ENCODE data around the gene LSG1.
"Not testable (repeated sequence)": the region's sequence is repeated elsewhere in the genome, so short reads cannot be mapped to it uniquely, and the experiment has no call there.

The LSG1 gene

DNA sequence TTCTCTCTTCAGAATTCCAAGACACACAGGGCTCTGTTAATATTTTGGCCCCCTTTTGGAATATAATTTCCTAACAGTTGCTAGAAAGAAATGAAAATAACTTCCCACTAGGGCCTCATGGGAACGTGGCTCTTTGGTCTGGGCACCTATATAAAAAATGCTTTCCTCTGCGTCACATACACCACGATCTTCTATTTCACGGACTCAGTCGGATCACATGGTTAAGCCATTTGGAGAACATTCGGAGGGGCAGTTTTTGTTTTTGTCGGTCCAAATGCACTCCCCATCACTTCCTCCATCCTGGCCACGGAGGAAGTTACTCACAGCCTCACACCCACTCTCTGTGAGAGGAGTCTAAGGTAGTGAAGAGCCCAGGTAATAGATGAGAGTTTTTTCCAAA, 59.8 kb downstream of the LSG1 start:
- Histone ChIP-seq H3K9ac (ENCODE audit: insufficient read length) (no peak overlapping the region), H3K4me3 (no peak overlapping the region), H3K9me3 (ENCODE audit: low read depth, low read length) (no peaks in the 10 kb centered on the region), H3K27ac (no peak overlapping the region), H3K36me3 (ENCODE audit: insufficient read depth, low read length) (peaks cover 6% of the 10 kb centered on the region; the same call in 1 of the 2 replicates)
- DNase-seq (ENCODE audit: low read depth, low spot score), result no peak
- TF ChIP-seq FOXP2 (optimal IDR thresholded peaks at IDR 0.05; ENCODE audit: control extremely low read depth, extremely low read length, insufficient read depth) (no peak), POLR2AphosphoS5 (IDR thresholded peaks at IDR 0.05; ENCODE audit: borderline replicate concordance, low read depth, low read length) (no peak), EZH2 (IDR thresholded peaks at IDR 0.05) (no peak)

DNA sequence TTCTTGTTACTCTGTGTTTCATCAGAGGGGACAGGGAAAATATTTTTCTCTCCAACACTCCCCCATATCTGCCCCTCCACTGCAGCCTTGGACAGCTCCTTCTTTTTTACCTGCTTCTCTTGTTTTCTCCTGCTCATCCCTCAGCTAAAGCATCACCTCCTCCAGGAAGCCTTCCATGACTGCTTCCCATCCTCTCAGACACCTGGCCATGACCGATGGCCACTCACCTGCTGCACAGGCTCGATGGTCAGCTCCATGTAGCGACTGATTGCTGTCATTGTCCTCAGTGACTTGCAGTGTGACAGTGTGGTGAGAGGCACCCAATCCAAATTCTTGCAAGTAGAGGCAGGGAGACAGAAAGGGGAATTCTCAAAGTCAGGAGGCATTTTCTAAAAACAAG, 61.3 kb downstream of the LSG1 start:
- Histone ChIP-seq H3K9ac (ENCODE audit: insufficient read length) (no peak overlapping the region), H3K9me3 (ENCODE audit: low read depth, low read length) (no peaks in the 10 kb centered on the region), H3K4me3 (no peak overlapping the region), H3K27ac (no peak overlapping the region), H3K36me3 (ENCODE audit: insufficient read depth, low read length) (peaks cover 6% of the 10 kb centered on the region; the same call in 1 of the 2 replicates)
- TF ChIP-seq POLR2AphosphoS5 (IDR thresholded peaks at IDR 0.05; ENCODE audit: borderline replicate concordance, low read depth, low read length) (no peak), EZH2 (IDR thresholded peaks at IDR 0.05) (no peak), FOXP2 (optimal IDR thresholded peaks at IDR 0.05; ENCODE audit: control extremely low read depth, extremely low read length, insufficient read depth) (no peak)
- no peak for DNase-seq (ENCODE audit: low read depth, low spot score)

DNA sequence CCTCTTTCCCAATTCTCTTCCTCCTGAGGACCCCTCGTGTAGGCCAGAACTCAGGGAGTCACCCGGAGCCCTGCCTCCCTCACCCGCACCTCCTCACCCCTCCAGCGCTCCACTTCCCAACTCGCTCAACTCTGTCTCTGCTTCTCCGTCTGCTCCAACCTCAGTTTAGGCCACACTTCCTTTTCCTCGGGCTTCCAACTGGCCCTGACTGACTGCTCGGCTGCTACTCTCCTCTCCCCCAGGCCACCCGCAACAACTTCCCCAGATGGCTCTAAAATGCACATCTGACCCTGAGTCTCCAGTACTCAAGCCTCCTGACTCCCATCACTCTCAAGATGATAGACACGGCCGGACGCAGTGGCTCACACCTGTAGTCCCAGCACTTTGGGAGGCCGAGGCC, 62.4 kb downstream of the LSG1 start:
- H3K9me3 ChIP-seq (ENCODE audit: low read depth, low read length), result no peaks in the 10 kb centered on the region
- no peak overlapping the region for H3K9ac ChIP-seq (ENCODE audit: insufficient read length)
- H3K4me3 ChIP-seq, result no peak overlapping the region
- H3K27ac ChIP-seq, result no peak overlapping the region
- TF ChIP-seq FOXP2 (optimal IDR thresholded peaks at IDR 0.05; ENCODE audit: control extremely low read depth, extremely low read length, insufficient read depth) (no peak), POLR2AphosphoS5 (IDR thresholded peaks at IDR 0.05; ENCODE audit: borderline replicate concordance, low read depth, low read length) (no peak), EZH2 (IDR thresholded peaks at IDR 0.05) (no peak)
- H3K36me3 ChIP-seq (ENCODE audit: insufficient read depth, low read length), result peaks cover 3% of the 10 kb centered on the region; the same call in 1 of the 2 replicates
- no peak for DNase-seq (ENCODE audit: low read depth, low spot score)

DNA sequence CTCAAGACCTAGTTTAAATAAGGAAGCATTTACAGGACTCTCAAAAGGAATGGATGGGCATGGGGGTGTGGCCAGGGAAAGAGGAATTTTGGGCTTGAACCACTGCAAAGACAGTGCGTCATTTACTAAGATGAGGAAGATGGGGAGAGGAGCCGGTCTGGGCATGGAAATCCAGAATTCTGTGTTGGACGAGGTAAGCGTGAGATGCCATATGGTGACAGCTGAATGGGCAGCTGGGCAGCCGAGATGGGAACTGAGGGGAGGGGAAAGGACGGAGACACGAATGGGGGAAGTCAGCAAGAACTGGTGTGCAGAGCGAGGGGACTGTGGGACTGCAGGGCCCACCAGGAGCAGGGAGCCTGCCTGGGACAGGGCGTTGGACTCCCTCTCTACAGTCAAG, 63.0 kb downstream of the LSG1 start:
- Histone ChIP-seq H3K9me3 (ENCODE audit: low read depth, low read length) (no peaks in the 10 kb centered on the region), H3K27ac (no peak overlapping the region), H3K9ac (ENCODE audit: insufficient read length) (no peak overlapping the region), H3K4me3 (no peak overlapping the region), H3K36me3 (ENCODE audit: insufficient read depth, low read length) (peaks cover 4% of the 10 kb centered on the region; the same call in 1 of the 2 replicates)
- no peak for DNase-seq (ENCODE audit: low read depth, low spot score)
- no peak for TF ChIP-seq FOXP2 (optimal IDR thresholded peaks at IDR 0.05; ENCODE audit: control extremely low read depth, extremely low read length, insufficient read depth)
- no peak for TF ChIP-seq EZH2 (IDR thresholded peaks at IDR 0.05)
- no peak for TF ChIP-seq POLR2AphosphoS5 (IDR thresholded peaks at IDR 0.05; ENCODE audit: borderline replicate concordance, low read depth, low read length)

DNA sequence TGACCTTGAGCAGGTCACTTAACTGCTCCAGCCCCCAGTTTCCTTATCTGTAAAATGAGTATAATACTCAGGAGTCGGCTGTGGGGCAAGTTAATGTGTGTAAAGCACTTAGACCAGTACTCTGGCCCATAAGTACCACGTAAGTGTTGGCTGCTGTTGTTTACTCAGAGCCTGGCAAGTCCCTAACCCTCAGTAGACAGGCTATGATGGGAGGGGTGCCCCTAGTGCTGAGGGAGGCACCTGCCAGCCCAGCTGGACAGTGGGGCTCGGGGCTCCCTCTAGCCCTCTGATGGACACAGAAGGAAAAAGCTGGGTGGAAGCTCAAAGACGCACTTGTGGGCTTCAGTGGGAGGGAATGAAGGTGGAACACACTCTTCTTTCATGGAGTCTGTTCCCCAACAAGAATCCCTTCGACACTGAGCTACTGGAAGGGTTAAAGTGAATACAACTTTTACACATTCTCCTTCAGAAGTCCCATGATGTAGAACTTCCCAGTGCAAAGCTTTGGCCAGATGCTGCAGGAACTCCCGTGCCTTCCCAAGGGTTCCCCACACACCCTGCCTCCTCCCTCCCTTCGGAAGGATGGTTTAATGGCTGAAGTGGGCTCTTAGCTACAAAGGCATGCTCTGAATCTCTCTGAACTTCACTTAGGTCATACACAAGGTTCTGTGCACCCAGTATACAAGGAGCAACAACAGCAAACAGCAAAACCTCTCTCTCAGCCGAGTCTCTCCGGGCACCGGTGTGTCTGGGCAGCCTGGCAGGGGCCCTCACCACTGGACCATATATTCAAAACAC, 64.2 kb downstream of the LSG1 start:
- Histone ChIP-seq H3K36me3 (ENCODE audit: insufficient read depth, low read length) (peaks cover 4% of the 10 kb centered on the region; the same call in 1 of the 2 replicates), H3K9me3 (ENCODE audit: low read depth, low read length) (no peaks in the 10 kb centered on the region), H3K27ac (no peak overlapping the region), H3K9ac (ENCODE audit: insufficient read length) (no peak overlapping the region), H3K4me3 (no peak overlapping the region)
- no peak for DNase-seq (ENCODE audit: low read depth, low spot score)
- TF ChIP-seq FOXP2 (optimal IDR thresholded peaks at IDR 0.05; ENCODE audit: control extremely low read depth, extremely low read length, insufficient read depth), result no peak
- TF ChIP-seq EZH2 (IDR thresholded peaks at IDR 0.05), result no peak
- TF ChIP-seq POLR2AphosphoS5 (IDR thresholded peaks at IDR 0.05; ENCODE audit: borderline replicate concordance, low read depth, low read length), result no peak

DNA sequence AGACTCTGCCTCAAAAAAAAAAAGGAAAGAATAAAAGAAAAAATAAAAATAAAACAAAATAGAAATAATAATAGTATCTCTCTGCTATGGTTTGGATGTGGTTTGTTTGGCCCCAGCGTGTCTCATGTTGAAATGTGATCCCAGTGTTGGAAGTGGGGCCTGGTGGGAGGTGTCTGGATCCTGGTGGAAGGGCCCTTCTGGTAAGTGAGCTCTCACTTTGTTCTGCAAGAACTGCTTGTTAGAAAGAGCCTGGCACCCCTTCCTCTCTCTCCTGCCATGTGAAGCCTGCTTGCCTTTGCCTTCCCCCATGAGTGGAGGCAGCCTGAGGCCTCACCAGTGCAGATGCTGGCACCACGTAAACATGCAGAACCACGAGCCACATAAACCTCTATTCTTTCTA, 65.0 kb downstream of the LSG1 start:
- no peak for DNase-seq (ENCODE audit: low read depth, low spot score)
- Histone ChIP-seq H3K36me3 (ENCODE audit: insufficient read depth, low read length) (peaks cover 4% of the 10 kb centered on the region; the same call in 1 of the 2 replicates), H3K27ac (no peak overlapping the region), H3K9ac (ENCODE audit: insufficient read length) (no peak overlapping the region), H3K4me3 (no peak overlapping the region), H3K9me3 (ENCODE audit: low read depth, low read length) (no peaks in the 10 kb centered on the region)
- no peak for TF ChIP-seq FOXP2 (optimal IDR thresholded peaks at IDR 0.05; ENCODE audit: control extremely low read depth, extremely low read length, insufficient read depth)
- TF ChIP-seq EZH2 (IDR thresholded peaks at IDR 0.05), result no peak
- TF ChIP-seq POLR2AphosphoS5 (IDR thresholded peaks at IDR 0.05; ENCODE audit: borderline replicate concordance, low read depth, low read length), result no peak

DNA sequence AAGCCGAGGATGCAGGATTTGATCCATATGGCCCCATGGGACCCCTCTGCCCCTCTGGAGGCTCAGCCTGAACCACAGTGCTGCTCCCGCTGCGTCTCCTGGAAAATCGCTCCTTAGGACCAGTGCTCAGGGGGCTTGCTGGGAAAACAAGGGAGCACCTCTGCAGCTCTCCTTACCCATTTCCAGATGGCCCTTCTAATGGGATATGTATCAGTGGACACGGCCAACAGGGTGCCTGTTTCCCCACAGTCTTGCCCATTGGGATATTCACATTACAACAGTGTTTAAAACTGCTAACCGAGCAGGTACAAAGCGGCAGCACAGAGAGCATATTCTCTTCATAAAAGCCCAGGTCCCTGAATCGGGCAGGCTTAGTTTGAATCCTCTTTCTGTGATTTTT, 65.8 kb downstream of the LSG1 start:
- Histone ChIP-seq H3K4me3 (no peak overlapping the region), H3K9ac (ENCODE audit: insufficient read length) (no peak overlapping the region), H3K27ac (no peak overlapping the region), H3K36me3 (ENCODE audit: insufficient read depth, low read length) (peaks cover 4% of the 10 kb centered on the region; the same call in 1 of the 2 replicates), H3K9me3 (ENCODE audit: low read depth, low read length) (no peaks in the 10 kb centered on the region)
- TF ChIP-seq EZH2 (IDR thresholded peaks at IDR 0.05) (no peak), FOXP2 (optimal IDR thresholded peaks at IDR 0.05; ENCODE audit: control extremely low read depth, extremely low read length, insufficient read depth) (no peak), POLR2AphosphoS5 (IDR thresholded peaks at IDR 0.05; ENCODE audit: borderline replicate concordance, low read depth, low read length) (no peak)
- no peak for DNase-seq (ENCODE audit: low read depth, low spot score)

DNA sequence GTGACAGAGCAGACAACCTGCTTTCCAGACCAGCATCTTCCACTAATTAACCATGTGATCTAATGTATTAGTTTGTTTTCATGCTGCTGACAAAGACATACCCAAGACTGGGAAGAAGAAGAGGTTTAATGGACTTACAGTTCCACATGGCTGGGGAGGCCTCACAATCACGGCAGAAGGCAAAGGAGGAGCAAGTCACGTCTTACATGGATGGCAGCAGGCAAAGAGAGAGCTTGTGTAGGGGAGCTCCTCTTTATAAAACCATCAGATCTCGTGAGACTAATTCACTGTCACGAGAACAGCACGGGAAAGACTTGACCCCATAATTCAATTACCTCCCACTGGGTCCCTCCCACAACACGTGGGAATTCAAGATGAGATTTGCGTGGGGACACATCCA, 66.7 kb downstream of the LSG1 start:
- not testable (repeated sequence) for H3K4me3 ChIP-seq; H3K9me3 ChIP-seq (ENCODE audit: low read depth, low read length); H3K36me3 ChIP-seq (ENCODE audit: insufficient read depth, low read length); H3K9ac ChIP-seq (ENCODE audit: insufficient read length); H3K27ac ChIP-seq; DNase-seq (ENCODE audit: low read depth, low spot score)

DNA sequence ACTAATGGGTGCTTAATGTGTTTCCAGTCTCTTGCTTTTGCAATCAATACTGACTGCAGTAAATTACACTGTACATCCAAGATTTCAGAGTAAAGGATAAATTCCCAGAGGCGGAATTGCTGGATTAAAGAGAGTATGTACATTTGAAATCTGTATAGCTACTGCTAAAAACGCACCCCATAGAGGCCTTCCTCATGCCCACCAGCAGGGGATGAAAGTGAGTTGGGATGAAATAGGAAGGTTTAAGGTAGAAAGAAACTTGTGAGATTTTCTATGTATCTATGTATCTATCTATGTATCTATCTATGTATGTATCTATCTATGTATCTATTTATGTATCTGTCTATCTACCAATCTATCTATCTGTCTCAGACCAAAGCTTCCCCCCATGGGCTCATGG, 67.2 kb downstream of the LSG1 start:
- H3K36me3 ChIP-seq (ENCODE audit: insufficient read depth, low read length), result peaks cover 4% of the 10 kb centered on the region; the same call in 1 of the 2 replicates
- TF ChIP-seq EZH2 (IDR thresholded peaks at IDR 0.05) (no peak), FOXP2 (optimal IDR thresholded peaks at IDR 0.05; ENCODE audit: control extremely low read depth, extremely low read length, insufficient read depth) (no peak), POLR2AphosphoS5 (IDR thresholded peaks at IDR 0.05; ENCODE audit: borderline replicate concordance, low read depth, low read length) (no peak)
- no peaks in the 10 kb centered on the region for H3K9me3 ChIP-seq (ENCODE audit: low read depth, low read length)
- H3K9ac ChIP-seq (ENCODE audit: insufficient read length), result no peak overlapping the region
- H3K27ac ChIP-seq, result no peak overlapping the region
- no peak overlapping the region for H3K4me3 ChIP-seq
- no peak for DNase-seq (ENCODE audit: low read depth, low spot score)
